HG03571 (cell line): ENCODE data around the gene CA10.

Experiments
- ATAC-seq: cut with Tn5 transposase; IDR thresholded peaks from one replicate; pipeline ENCODE4 v1.9.1; 2021; ENCODE audit not compliant: unreplicated experiment

Gene CA10

GRCh38 chr17:52158450-52159042 is at the start of gene CA10:
Gene CA10, minus strand, starts transcription at chr17:52158714.
- ATAC-seq, result no peak

- ATAC-seq, result no peak
These were observed 49.3 kb upstream of the CA10 start for GRCh38 chr17:52207796-52208195.

GRCh38 chr17:52202520-52203080 is 44.1 kb upstream of the CA10 start:
- no peak for ATAC-seq

GRCh38 chr17:52201767-52202519 is 43.4 kb upstream of the CA10 start:
- ATAC-seq, result no peak

- ATAC-seq, result no peak
These were observed 33.0 kb upstream of the CA10 start for GRCh38 chr17:52191491-52191890.

GRCh38 chr17:52181782-52182181 is 23.3 kb upstream of the CA10 start:
- no peak for ATAC-seq

GRCh38 chr17:52178012-52178411 is 19.5 kb upstream of the CA10 start:
- ATAC-seq, result no peak

GRCh38 chr17:52170963-52171572 is 12.6 kb upstream of the CA10 start:
- ATAC-seq, result no peak

GRCh38 chr17:52160136-52160567 is 1.6 kb upstream of the CA10 start:
- ATAC-seq, result no peak

GRCh38 chr17:52159246-52160135 is 977 bp upstream of the CA10 start:
- no peak for ATAC-seq

- no peak for ATAC-seq
These were observed 688 bp downstream of the CA10 start for GRCh38 chr17:52157603-52158449.

- ATAC-seq, result no peak
These were observed 1.6 kb downstream of the CA10 start for GRCh38 chr17:52156576-52157570.

GRCh38 chr17:52155301-52155700 is 3.2 kb downstream of the CA10 start:
- ATAC-seq, result no peak

GRCh38 chr17:52154466-52154865 is 4.0 kb downstream of the CA10 start:
- ATAC-seq, result no peak

- no peak for ATAC-seq
These were observed 7.6 kb downstream of the CA10 start for GRCh38 chr17:52150935-52151334.

- ATAC-seq, result no peak
These were observed 8.9 kb downstream of the CA10 start for GRCh38 chr17:52149626-52150025.

- ATAC-seq, result no peak
These were observed 9.6 kb downstream of the CA10 start for GRCh38 chr17:52148969-52149351.

- no peak for ATAC-seq
These were observed 10.1 kb downstream of the CA10 start for GRCh38 chr17:52148288-52148968.
